AG09319 (cell line): ENCODE results near the gene ENTPD2.

ENCODE experiments used
- DNase-seq: peaks from one replicate; pipeline ENCODE4 v3.0.0-alpha.2; 2010; ENCODE audit warnings: low read depth; ENCODE audit errors: extremely low read depth
- CTCF ChIP-seq: IDR thresholded peaks from 2 replicates; pipeline ENCODE4 v1.5.1; 2011; ENCODE audit warnings: low read depth, mild to moderate bottlenecking, inconsistent platforms, low read length, moderate library complexity

Gene ENTPD2

DNA sequence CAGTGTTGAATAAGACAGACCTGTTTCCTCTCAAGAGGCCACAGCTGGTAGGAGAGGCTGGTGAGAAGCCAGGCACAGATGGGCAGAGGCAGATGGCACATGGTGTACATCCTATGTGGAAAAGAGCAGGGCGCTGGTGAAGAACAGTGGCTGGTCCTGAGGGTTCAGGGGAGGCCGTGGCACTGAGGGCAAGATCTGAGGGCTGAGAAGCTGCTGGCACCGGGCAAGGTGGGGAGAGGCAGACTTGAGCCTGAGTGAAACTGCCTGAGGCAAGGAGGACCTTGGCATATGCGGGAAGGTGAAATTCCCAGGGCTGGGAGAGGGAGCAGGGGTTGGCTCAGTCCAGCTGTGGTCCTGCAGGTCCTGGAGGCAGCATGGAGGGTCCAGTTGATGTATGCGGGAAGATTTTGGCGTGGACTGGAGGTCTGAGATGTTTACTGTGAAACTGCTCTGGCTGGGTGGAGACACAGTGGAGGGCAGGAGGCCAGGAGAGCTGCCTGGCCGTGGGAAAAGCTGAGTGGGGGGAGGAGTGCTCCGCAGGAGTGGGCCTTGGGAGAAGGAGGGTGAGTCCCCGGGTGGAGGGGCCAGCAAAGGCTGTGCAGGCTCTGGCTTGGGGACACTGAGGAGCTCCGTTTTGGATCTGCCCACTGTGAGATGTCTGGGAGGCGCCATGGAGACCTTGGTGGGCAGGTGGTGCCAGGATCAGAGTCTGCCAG, 35.5 kb upstream of the ENTPD2 start:
- no peak for DNase-seq
- no peak for TF ChIP-seq CTCF

GRCh38 chr9:137088121-137088520, 34.3 kb upstream of the ENTPD2 start:
- DNase-seq = no peak
- TF ChIP-seq CTCF = no peak

- no peak for TF ChIP-seq CTCF
- no peak for DNase-seq
Measured at GRCh38 chr9:137087409-137087925, 33.6 kb upstream of the ENTPD2 start.

- TF ChIP-seq CTCF = no peak
- DNase-seq = peak; percentile 98
Measured at GRCh38 chr9:137086531-137087408, 32.9 kb upstream of the ENTPD2 start, which contains the start of gene MAN1B1. MAN1B1 (plus strand) TSS chr9:137086985; CDS start chr9:137087000, 15 bp downstream.

GRCh38 chr9:137085920-137086530, 32.2 kb upstream of the ENTPD2 start:
- DNase-seq = no peak
- TF ChIP-seq CTCF = no peak

DNA sequence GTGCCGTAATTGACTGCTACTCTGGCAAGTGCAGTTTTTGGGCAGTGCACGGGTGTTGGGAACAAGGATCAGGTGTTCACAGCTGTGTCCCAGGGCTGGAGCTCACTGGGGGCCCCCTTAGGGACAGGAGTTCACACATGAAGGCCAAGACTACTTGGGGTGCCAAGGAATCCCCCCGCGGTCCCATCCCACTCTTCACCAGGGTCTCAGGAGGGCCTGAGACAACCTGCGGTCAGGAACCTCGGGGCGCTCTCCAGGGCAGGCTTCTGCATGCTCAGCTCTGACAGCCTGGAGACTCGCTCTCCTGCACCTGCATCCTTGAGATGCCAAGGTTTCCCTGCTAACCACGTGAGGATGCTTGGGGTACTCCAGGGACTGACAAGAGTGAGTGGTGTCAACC, 30.7 kb upstream of the ENTPD2 start:
- no peak for TF ChIP-seq CTCF

More for the DNA sequence above, 30.7 kb upstream of the ENTPD2 start:
- no peak for DNase-seq
